Fibroblast of peridontal ligament (primary cell): Measurements from ENCODE around the gene CCL19.

Experiments
- DNase-seq: peaks from one replicate; pipeline ENCODE4 v3.0.0-alpha.2; 2010; ENCODE audit errors: extremely low read depth

Gene CCL19

DNA sequence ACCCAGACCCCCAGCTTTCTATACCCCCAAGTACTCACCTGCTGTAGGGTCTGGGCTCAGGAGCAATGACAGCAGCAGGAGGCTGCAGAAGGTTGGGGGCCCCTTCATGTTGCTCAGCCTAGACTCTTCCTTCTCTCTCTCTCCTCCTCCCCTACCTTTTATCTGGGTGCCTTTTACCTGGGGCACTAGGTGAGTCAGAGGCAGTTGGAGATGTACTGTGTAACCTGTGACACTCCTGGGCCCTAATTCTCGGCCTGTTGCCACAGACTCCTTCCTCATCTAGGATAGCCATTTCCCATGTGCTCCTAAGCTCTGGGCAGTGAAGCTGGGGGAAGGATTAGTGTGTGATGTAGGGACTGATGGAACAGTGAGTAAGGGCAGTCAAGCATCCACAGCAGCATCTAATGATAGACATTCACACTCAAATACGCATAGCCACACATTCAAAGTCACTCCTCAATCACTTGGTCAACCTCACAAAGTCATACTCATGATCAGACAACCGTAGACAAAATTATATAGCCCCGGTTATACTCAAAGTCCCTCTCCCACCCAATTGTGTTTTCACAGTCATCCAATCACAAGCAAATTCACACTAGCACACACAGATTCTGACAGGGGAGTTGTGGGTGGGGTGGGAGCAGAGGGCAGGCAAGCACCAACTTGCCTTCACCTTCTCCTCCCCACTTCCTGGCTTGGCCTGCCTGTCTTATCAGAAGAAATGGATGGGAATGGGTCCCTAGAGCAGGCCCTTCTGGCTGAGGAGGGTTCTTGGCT is 28.4 kb downstream of the CCL19 start, which contains the start of gene CCL27:
Gene CCL27 (minus strand): TSS at position 132 of the 777 bp plus-strand sequence. CDS start 24 bp downstream, at position 108.
- no peak for DNase-seq

DNA sequence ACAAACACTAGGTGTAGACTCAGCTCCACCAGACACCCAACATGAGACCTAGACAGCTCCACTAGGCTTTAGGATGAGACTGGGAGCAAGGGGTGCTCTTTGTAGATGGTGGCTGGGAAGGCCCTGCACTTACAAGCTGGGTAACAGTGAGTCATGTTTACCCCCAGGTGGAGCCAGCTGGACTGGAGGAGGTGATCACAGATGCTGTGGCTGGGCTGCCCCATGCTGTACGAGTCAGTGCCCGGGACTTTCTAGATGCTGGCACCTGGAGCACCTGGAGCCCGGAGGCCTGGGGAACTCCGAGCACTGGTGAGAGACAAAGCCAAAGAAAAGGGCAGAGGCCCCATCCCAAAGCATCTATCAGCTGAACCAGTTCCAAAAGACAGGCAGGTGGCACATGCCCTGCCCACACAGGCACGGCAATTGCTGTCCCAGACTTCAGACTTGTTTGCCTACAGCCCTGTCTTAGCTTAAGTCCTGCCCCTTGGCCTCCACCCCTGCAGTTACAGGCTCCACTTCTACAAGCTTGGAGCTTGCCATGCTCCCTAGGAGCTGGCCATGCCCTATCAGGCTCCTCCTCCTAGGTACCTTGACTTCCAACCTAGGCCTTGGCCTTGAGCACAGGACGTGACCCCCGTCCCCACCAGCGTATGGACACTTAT is 31.4 kb downstream of the CCL19 start:
- DNase-seq, result no peak

GRCh38 chr9:34658461-34658860 is 32.6 kb downstream of the CCL19 start:
- no peak for DNase-seq

GRCh38 chr9:34656992-34657391 is 34.1 kb downstream of the CCL19 start:
- DNase-seq, result no peak

- DNase-seq, result no peak
Observed at GRCh38 chr9:34655394-34655793, 35.7 kb downstream of the CCL19 start.

DNA sequence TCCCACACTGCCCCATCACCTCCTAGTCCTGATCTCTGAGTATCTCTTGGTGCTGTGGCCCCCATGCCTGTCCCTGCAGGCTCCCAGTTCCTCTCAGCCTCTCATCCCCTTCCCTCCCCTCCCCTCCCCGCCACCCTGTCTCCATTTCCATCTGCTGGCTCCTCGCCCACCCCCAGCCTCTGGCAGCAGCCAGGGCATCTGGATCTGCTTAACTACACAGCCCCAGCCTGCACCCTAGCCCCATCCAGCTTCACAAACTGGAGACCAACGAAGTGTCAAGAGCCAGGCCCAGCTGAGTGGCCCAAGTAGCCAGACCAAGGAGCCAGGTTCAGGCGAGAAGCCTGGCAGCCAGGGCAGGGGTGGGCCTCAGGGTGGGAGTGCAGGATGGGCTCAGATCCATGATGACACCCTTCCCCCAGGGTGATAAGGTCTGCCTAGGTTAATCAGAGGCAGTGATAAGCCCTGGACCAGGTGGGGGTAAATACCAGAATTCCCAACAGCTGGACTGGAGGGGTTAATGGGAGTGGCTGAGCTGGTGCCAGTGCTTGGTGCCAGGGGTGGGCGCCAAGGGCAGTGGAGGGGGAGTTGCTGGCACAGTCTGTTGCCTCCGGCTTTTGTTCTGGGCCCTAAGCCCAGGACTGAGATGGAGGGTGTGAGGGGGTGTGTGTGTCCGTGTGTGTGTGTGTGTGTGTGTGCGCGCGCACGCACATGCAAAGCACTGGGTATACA is 36.6 kb downstream of the CCL19 start:
- peak; percentile 95 for DNase-seq

- DNase-seq, result peak; percentile 32
Observed at GRCh38 chr9:34653151-34654072, 37.7 kb downstream of the CCL19 start.

DNA sequence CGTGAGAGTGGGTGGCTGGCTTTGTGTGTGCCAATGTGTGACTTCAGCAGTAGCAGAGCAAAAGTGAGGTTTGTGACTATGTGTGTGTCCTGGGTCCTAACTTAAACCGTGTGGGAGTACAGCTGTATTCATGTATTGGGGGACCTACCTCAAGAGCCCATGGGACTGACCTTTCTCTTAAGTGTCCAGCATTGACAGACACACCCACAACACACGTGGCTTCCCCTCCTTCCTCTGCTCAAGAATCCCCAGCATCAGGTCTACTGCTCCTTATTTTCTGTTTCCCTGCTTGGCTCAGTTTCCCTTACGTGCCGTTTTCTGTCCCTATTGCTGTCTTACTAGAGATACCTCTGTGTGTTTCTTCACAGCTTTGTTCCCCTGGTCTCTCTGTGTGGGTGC is 38.5 kb downstream of the CCL19 start:
- peak; percentile 24 for DNase-seq

- peak; percentile 86 for DNase-seq
Observed at GRCh38 chr9:34651876-34652601, 39.0 kb downstream of the CCL19 start, which contains the start of gene IL11RA. TSS of gene IL11RA (plus strand) at chr9:34652185. CDS start at chr9:34655218, 3,033 bp downstream.

DNA sequence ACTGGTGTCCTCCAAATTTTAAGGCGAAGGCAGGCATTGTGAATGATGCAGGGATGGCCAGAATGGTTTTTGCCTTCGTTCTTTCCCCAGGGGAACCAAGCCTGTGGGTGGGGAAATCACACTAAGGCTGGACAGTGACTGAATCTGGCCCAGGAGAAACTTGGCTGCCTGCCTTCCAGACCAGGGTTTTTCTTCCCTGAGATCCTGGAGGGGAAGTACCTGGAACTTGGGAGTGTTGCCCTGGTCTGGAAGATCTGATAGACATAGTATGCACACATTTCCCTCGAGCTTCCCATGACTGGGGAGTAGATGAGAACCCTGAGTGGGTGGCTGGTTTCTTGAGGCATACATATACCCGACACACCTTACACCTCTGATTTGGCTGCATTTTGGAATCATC is 39.8 kb downstream of the CCL19 start:
- DNase-seq, result no peak

- DNase-seq, result no peak
Observed at GRCh38 chr9:34650816-34651215, 40.3 kb downstream of the CCL19 start.

GRCh38 chr9:34648673-34649072 is 42.4 kb downstream of the CCL19 start:
- DNase-seq, result no peak

DNA sequence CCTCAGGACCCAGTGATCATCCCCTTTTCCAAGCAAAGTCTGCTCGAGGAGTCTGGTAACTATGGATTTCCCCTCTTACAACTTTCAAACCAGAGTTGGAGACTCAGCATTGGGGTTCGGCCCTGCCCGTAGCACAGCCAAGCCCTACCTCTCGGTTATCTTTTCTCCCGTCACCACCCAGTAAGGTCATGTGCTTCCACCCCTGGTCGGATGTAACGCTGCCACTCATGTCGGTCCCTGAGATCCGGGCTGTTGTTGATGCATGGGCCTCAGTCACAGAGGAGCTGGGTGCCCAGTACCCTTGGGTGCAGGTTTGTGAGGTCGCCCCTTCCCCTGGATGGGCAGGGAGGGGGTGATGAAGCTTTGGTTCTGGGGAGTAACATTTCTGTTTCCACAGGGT is 43.4 kb downstream of the CCL19 start:
- no peak for DNase-seq

DNA sequence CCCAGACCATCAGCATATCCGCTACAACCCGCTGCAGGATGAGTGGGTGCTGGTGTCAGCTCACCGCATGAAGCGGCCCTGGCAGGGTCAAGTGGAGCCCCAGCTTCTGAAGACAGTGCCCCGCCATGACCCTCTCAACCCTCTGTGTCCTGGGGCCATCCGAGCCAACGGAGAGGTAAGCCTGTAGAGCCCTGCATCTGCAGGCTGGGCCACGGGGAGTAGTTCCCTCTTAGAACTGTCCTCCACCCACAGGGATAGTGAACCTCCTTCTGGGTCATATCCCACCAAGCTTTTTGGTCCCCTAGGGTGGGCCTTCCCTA is 44.0 kb downstream of the CCL19 start:
- DNase-seq, result no peak

- DNase-seq, result peak; percentile 75
Observed at GRCh38 chr9:34646211-34647083, 44.6 kb downstream of the CCL19 start, which contains the start of gene GALT. TSS of gene GALT (plus strand) at chr9:34646675. CDS start at chr9:34646705, 30 bp downstream.

GRCh38 chr9:34644766-34645314 is 46.2 kb downstream of the CCL19 start:
- no peak for DNase-seq

DNA sequence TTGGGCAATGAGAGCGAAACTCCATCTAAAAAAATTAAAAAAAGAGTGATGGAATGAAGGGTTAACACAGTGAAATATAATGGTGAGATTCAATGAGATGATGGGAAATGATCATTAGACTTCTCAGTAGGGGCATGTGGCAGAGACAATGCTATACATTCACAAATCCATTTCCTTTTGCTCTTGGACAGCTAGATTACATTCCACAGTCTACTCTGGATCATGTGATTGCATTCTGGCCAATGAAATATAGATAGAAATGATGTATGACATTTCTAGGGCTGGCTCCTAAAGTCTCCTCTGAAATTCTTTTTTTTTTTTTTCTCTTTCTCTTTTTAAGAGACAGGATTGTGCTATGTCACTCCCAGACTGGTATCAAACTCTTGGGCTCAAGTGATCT is 48.4 kb downstream of the CCL19 start:
- DNase-seq, result no peak
